Middle frontal gyrus (tissue), 1 donor: ENCODE results near the gene PIM3.

ENCODE experiments used
- DNase-seq: peaks from one replicate; pipeline ENCODE4 v3.0.0-alpha.2; 2015; ENCODE audit warnings: low spot score; ENCODE audit errors: extremely low spot score

PIM3 gene

DNA sequence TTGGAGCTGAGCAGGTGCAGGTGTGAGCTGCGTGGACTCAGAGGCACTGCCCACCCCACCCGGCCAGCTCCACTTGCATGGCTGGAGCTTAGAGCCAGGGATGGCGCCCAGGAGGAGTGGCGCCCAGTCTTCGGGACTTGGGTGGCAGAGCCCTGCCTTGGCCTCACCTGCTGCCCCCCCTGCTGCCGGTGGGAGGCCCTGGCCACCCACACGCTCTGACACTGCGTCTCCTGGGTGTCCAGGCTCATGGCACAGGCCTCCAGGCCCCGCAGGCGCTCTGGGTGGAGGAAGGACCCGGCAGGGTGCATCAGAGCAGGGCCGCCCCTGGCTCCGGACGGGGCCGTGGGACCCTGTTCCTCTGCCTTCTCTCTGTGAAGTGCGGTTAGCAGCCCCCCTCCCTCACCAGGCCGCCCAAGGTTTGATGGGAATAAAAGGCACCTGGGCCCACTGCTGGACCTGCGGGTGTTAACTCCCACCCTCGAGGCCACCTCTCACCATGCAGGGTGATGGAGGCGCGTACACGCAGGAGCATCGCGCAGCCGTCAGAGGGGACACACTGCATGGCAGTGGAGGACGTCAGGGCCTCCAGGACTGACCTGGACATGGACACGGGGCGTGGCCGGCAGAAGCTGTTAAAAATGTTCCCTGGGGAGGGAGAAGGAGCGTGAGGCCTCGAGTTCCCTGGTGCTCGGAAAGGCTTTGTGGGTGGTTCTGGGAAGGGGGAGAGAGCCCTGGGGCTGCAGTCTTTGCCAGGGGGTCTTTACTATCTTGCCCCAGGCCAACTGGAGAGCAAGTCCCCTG lies 40.2 kb downstream of the PIM3 start:
- no peak for DNase-seq

DNA sequence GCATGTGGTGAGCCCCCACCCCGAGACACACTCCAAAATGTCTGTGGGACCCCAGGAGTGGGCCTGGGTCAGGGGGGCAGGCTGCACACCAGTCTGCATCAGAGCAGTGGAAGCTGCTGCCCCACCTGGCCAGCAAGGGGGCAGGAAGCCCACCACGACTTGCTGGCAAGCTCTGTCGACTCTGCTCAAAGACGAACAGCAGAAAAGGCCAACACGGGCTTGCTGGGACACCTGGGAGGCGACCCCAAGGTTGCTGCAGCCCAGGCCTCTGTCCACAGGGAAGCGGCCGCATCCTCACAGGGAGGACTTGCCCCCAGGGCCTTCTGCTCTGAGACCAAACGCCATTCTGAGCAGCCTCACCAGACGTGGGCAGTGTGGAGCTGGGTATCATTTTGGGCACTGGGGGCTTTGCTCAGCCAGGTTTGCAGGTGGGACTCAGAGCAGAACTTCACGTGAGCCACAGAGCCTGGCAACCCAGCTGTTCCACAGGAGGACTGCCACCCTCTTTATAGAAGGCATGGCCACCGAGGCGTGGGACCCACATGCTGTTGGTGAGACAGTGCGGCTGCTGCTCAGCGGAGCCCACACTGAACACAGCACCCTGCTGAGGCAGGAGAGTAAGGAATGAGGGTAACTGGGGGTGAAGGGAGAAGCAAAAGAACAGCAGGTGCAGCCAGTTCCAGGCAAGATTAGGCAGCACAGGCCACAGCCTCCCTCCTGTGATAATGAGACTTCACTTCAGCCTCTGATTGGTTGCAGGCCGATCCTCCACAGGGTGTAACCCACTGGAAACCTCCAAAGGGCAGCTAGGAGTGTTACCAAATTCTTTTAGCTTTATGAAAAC lies 41.0 kb downstream of the PIM3 start:
- no peak for DNase-seq

DNA sequence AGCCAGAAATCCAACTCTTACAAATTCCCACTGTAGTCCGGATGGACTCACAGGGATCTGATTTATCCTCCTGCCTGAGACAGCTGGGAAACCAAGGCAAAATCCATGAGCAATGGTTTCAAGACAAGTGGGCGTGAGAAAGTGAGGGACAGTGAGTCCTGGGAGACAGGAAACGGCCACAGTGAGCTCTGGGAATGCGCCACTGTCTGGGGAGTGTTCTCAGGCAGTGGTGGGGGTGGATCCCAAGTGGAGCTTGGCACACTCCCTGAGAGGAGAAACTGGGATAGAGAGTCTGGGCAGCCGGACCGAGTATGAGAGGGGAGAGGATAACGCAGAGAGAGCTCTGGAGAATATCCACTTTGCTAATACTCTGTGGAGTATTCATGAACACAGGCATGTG lies 42.2 kb downstream of the PIM3 start:
- DNase-seq: peak; percentile 12

- no peak for DNase-seq
Observed at GRCh38 chr22:50004918-50005317, 44.3 kb downstream of the PIM3 start.

DNA sequence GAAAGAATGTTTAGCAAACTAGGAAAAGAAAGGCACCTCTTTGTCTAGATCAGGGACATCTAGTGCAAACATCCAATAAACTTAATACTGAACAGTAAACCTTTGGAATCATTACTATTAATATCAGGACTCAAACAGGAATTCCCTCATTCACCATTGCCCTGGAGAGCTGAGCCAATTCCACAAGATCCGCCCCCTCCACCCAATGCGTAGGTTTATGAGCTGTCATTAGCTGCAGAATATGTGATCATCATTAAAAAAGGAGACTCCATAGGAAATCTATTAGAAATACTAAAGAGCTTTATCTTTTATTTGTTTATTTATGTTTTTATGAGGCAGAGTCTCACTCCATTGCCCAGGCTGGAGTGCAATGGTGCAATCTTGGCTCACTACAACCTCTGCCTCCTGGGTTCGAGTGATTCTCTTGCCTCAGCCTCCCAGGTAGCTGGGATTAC lies 46.5 kb downstream of the PIM3 start:
- DNase-seq: no peak

- DNase-seq: no peak
Observed at GRCh38 chr22:50008151-50009040, 47.8 kb downstream of the PIM3 start.

GRCh38 chr22:50009251-50009650 lies 48.7 kb downstream of the PIM3 start:
- no peak for DNase-seq

GRCh38 chr22:50009765-50010675 lies 49.4 kb downstream of the PIM3 start:
- DNase-seq: no peak

GRCh38 chr22:50010676-50011446 lies 50.3 kb downstream of the PIM3 start:
- DNase-seq: no peak

DNA sequence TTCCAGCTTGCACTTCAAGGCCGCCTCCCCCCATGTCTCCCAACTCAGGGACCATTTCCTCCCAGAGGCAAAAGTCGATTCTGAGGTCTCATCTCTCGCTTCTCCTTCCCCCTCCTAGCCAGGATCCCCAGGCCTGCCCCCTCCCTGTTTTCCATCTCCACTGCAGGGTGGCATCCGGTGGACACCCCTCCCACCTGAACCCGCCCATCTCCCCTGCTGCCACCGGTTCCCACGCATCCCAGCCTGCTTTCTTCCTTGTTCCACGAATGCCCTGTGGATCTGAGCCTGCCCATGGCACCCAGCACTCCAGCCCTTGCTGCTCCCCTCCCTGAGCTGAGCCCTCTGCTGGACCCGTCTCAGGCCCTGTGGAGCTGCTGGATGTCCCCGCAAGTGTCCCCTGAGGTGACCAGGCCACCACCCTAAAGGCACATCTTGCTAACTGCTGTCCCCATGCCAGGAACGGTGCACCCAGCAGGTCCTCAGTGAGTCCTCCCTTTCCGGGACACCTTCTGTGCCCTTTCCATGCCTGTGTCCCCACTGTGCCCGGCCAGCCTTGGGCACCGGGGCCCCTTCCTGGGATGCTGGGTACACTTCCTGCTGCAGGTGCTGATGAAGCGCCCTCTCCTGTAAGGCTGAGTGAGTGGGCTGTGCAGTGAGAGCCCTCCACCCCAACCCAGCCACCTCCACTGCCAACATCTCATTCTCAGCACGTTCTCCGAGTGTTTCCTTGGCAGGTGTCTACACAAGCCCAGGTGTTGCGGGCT lies 51.1 kb downstream of the PIM3 start:
- DNase-seq: no peak

- no peak for DNase-seq
Observed at GRCh38 chr22:50012211-50013181, 51.9 kb downstream of the PIM3 start, which contains the start of gene IL17REL. IL17REL (minus strand) TSS chr22:50012765; CDS start chr22:50012646, 119 bp downstream.
